WTC11 (cell line): ENCODE data around the gene FANCC. TPM values are rescaled to one million over a fixed set of nuclear protein-coding genes. Genes with fewer than 3 reads are reported as not detected.

Source experiments
- ATAC-seq: fragments of 200-7000 bp; cut with Tn5 transposase; 2 replicates; pipeline ENCODE4 v1.10.0; 2021; ENCODE audit warnings: mild to moderate bottlenecking, moderate library complexity
- CTCF ChIA-PET: fragments of 300-600 bp; sonication (Branson Sonifier 250); formaldehyde crosslinking; loops from one replicate; lab custom pipeline; 2021; ENCODE audit warnings: antibody characterized with exemption; lab: Charles Lee
- POLR2A ChIA-PET: fragments of 350-600 bp; sonication (Branson Sonifier 250); formaldehyde crosslinking; loops from one replicate; lab custom pipeline; 2021; ENCODE audit warnings: antibody characterized with exemption; lab: Charles Lee
- DNase-seq: peaks from one replicate; pipeline ENCODE4 v3.0.0; 2021; ENCODE audit warnings: low spot score
- H3K27ac Mint-ChIP-seq: 2 replicates; pipeline ENCODE4 v1.8.0; 2021; ENCODE audit warnings: mixed read lengths
- H3K27me3 Mint-ChIP-seq: 2 replicates; pipeline ENCODE4 v1.8.0; 2021; ENCODE audit warnings: low read depth, mild to moderate bottlenecking, moderate library complexity, mixed read lengths
- H3K36me3 Mint-ChIP-seq: 2 replicates; pipeline ENCODE4 v1.8.0; 2021; ENCODE audit warnings: mixed read lengths
- H3K4me1 Mint-ChIP-seq: 2 replicates; pipeline ENCODE4 v1.8.0; 2022; ENCODE audit warnings: mixed read lengths
- H3K4me3 Mint-ChIP-seq: 2 replicates; pipeline ENCODE4 v1.8.0; 2021; ENCODE audit warnings: mild to moderate bottlenecking, moderate library complexity, mixed read lengths
- H3K9me3 Mint-ChIP-seq: 2 replicates; pipeline ENCODE4 v1.8.0; 2021; ENCODE audit warnings: mixed read lengths
- ARID4B ChIP-seq: sonication (generic); formaldehyde crosslinking; IDR thresholded peaks from 2 replicates; pipeline ENCODE4 v1.8.0; 2023; ENCODE audit warnings: missing genetic modification reagents, mild to moderate bottlenecking, borderline replicate concordance
- CREB1 ChIP-seq: sonication (generic); formaldehyde crosslinking; IDR thresholded peaks from 2 replicates; pipeline ENCODE4 v1.8.0; 2023; ENCODE audit warnings: mild to moderate bottlenecking, missing genetic modification reagents
- ETV6 ChIP-seq: sonication (generic); formaldehyde crosslinking; IDR thresholded peaks from 2 replicates; pipeline ENCODE4 v1.8.1; 2022; ENCODE audit warnings: mild to moderate bottlenecking, missing genetic modification reagents
- FOXJ3 ChIP-seq: sonication (generic); formaldehyde crosslinking; IDR thresholded peaks from 2 replicates; pipeline ENCODE4 v1.9.0; 2021; ENCODE audit warnings: missing genetic modification reagents, mild to moderate bottlenecking, borderline replicate concordance
- FOXP4 ChIP-seq: sonication (generic); formaldehyde crosslinking; IDR thresholded peaks from 2 replicates; pipeline ENCODE4 v1.8.0; 2022; ENCODE audit warnings: mild to moderate bottlenecking, missing genetic modification reagents
- GRHL2 ChIP-seq: fragments of 250-450 bp; sonication (Bioruptor Pico); IDR thresholded peaks from 2 replicates; pipeline ENCODE4 v1.8.0; 2022; ENCODE audit warnings: mild to moderate bottlenecking, moderate library complexity; ENCODE audit not compliant: insufficient replicate concordance, severe bottlenecking
- MXD4 ChIP-seq: fragments of 250-450 bp; sonication (Bioruptor Pico); IDR thresholded peaks from 2 replicates; pipeline ENCODE4 v1.8.0; 2021; ENCODE audit warnings: mild to moderate bottlenecking, moderate library complexity, borderline replicate concordance
- MYBL2 ChIP-seq: sonication (generic); formaldehyde crosslinking; IDR thresholded peaks from 2 replicates; pipeline ENCODE4 v1.8.1; 2023; ENCODE audit warnings: mild to moderate bottlenecking, moderate library complexity, missing genetic modification reagents
- PRDM15 ChIP-seq: sonication (generic); formaldehyde crosslinking; IDR thresholded peaks from 2 replicates; pipeline ENCODE4 v1.8.0; 2022; ENCODE audit warnings: missing genetic modification reagents
- PREB ChIP-seq: sonication (generic); formaldehyde crosslinking; IDR thresholded peaks from 2 replicates; pipeline ENCODE4 v1.8.1; 2022; ENCODE audit warnings: mild to moderate bottlenecking, missing genetic modification reagents, moderate library complexity, borderline replicate concordance
- PRRX2 ChIP-seq: fragments of 250-450 bp; sonication (Bioruptor Pico); IDR thresholded peaks from 2 replicates; pipeline ENCODE4 v1.8.0; 2021; ENCODE audit warnings: mild to moderate bottlenecking
- RELA ChIP-seq: sonication (generic); formaldehyde crosslinking; IDR thresholded peaks from 2 replicates; pipeline ENCODE4 v1.8.1; 2022; ENCODE audit warnings: missing genetic modification reagents, mild to moderate bottlenecking, borderline replicate concordance
- TEAD1 ChIP-seq: sonication (generic); formaldehyde crosslinking; IDR thresholded peaks from 2 replicates; pipeline ENCODE4 v1.8.0; 2022; ENCODE audit warnings: mild to moderate bottlenecking, missing genetic modification reagents
- USF2 ChIP-seq: sonication (generic); formaldehyde crosslinking; IDR thresholded peaks from 2 replicates; pipeline ENCODE4 v1.8.1; 2023; ENCODE audit warnings: mild to moderate bottlenecking, missing genetic modification reagents, moderate library complexity
- ZNF263 ChIP-seq: sonication (generic); formaldehyde crosslinking; IDR thresholded peaks from 2 replicates; pipeline ENCODE4 v1.8.1; 2022; ENCODE audit warnings: low read depth, mild to moderate bottlenecking, moderate library complexity, missing genetic modification reagents
- ZNF423 ChIP-seq: fragments of 250-450 bp; sonication (Bioruptor Pico); IDR thresholded peaks from 2 replicates; pipeline ENCODE4 v2.1.2; 2022; ENCODE audit warnings: mild to moderate bottlenecking, moderate library complexity
- ZNF671 ChIP-seq: fragments of 250-450 bp; sonication (Bioruptor Pico); IDR thresholded peaks from 2 replicates; pipeline ENCODE4 v1.8.0; 2021; ENCODE audit warnings: mild to moderate bottlenecking
- total RNA-seq: library from RNA; stranded (reverse); gene quantifications from 3 replicates; pipeline ENCODE4 v1.2.3, GENCODE V29; 2021

Gene FANCC
- total RNA-seq, 1 experiment from 2014 or later = 10.9 TPM

GRCh38 chr9:95351051-95351450, 33.5 kb upstream of the FANCC start:
- no peaks in the 10 kb centered on the region for H3K9me3 Mint-ChIP-seq
- no peak for TF ChIP-seq GRHL2
- TF ChIP-seq MXD4 (CRISPR knock-in tag) = no peak
- no peak for TF ChIP-seq TEAD1 (CRISPR knock-in tag)
- no peak for TF ChIP-seq CREB1 (CRISPR knock-in tag)
- no peak overlapping the region for H3K27ac Mint-ChIP-seq
- no peaks in the 10 kb centered on the region for H3K4me1 Mint-ChIP-seq
- no peaks in the 10 kb centered on the region for H3K36me3 Mint-ChIP-seq
- ATAC-seq = no peak
- H3K27me3 Mint-ChIP-seq = peaks cover 47% of the 10 kb centered on the region
- DNase-seq = no peak
- POLR2A ChIA-PET = no interaction called here
- CTCF ChIA-PET = interaction anchor here (0.9 to 1.8 kb wide), 3 partner anchors 15 to 183 kb away, joined by 3 to 6 read pairs (median 6); no protein-coding TSS in a partner anchor
- H3K4me3 Mint-ChIP-seq = no peak overlapping the region; the same call in 1 of the 2 replicates

GRCh38 chr9:95350266-95350665, 32.8 kb upstream of the FANCC start:
- peaks cover 47% of the 10 kb centered on the region for H3K27me3 Mint-ChIP-seq
- ATAC-seq (no peak), DNase-seq (no peak)
- TF ChIP-seq FOXJ3 (CRISPR knock-in tag) = no peak
- no peak for TF ChIP-seq RELA (CRISPR knock-in tag)
- TF ChIP-seq PREB = no peak
- TF ChIP-seq FOXP4 (CRISPR knock-in tag) = no peak
- TF ChIP-seq ZNF423 (CRISPR knock-in tag) = no peak
- no peak for TF ChIP-seq ARID4B
- TF ChIP-seq PRDM15 (CRISPR knock-in tag) = no peak
- no peak for TF ChIP-seq ZNF671 (CRISPR knock-in tag)
- TF ChIP-seq USF2 = no peak
- TF ChIP-seq PRRX2 (CRISPR knock-in tag) = no peak
- TF ChIP-seq ZNF263 (CRISPR knock-in tag) = no peak
- no peak for TF ChIP-seq ETV6 (CRISPR knock-in tag)
- TF ChIP-seq MYBL2 (CRISPR knock-in tag) = no peak
- no peak for TF ChIP-seq TEAD1 (CRISPR knock-in tag)
- H3K4me1 Mint-ChIP-seq = no peaks in the 10 kb centered on the region
- CTCF ChIA-PET = interaction anchor here (0.9 to 3.5 kb wide), 3 partner anchors 13 to 182 kb away, joined by 3 to 33 read pairs (median 6); no protein-coding TSS in a partner anchor
- POLR2A ChIA-PET = no interaction called here
- H3K27ac Mint-ChIP-seq = no peak overlapping the region
- H3K9me3 Mint-ChIP-seq = no peaks in the 10 kb centered on the region
- H3K4me3 Mint-ChIP-seq = peak overlapping the region; percentile 81
- H3K36me3 Mint-ChIP-seq = no peaks in the 10 kb centered on the region
